SJCRH30 (cell line): ENCODE measurements around the gene SLC48A1. TPM values are rescaled to one million over a fixed set of nuclear protein-coding genes. Genes with fewer than 3 reads are reported as not detected.
A peak's percentile ranks its signal among the peaks of the same experiment; 100 is the strongest.

Source experiments
- DNase-seq, 2 experiments: peaks; one replicate each; pipeline ENCODE4 v3.0.0-alpha.2; 2015 to 2020
- H3K27ac ChIP-seq: fragments of 250-450 bp; sonication (Bioruptor Pico); 2 replicates; pipeline ENCODE4 v1.5.1; 2020; ENCODE audit warnings: mild to moderate bottlenecking, moderate library complexity
- H3K27me3 ChIP-seq: fragments of 250-450 bp; sonication (Bioruptor Pico); 2 replicates; pipeline ENCODE4 v1.5.1; 2020; ENCODE audit warnings: mild to moderate bottlenecking, moderate library complexity
- H3K36me3 ChIP-seq: fragments of 250-450 bp; sonication (Bioruptor Pico); 2 replicates; pipeline ENCODE4 v1.5.1; 2020; ENCODE audit warnings: mild to moderate bottlenecking, moderate library complexity
- H3K4me1 ChIP-seq: fragments of 250-450 bp; sonication (Bioruptor Pico); 2 replicates; pipeline ENCODE4 v1.5.1; 2020; ENCODE audit warnings: mild to moderate bottlenecking, moderate library complexity
- H3K4me3 ChIP-seq: fragments of 250-450 bp; sonication (Bioruptor Pico); 2 replicates; pipeline ENCODE4 v1.5.1; 2020; ENCODE audit warnings: mild to moderate bottlenecking, moderate library complexity
- H3K9me3 ChIP-seq: fragments of 250-450 bp; sonication (Bioruptor Pico); replicated peaks from 2 replicates; pipeline ENCODE4 v1.5.1; 2020; ENCODE audit warnings: mild to moderate bottlenecking, moderate library complexity
- total RNA-seq: library from RNA; depleted of rRNA; stranded (reverse); fragments of >200 nt; shearing (Covaris generic); gene quantifications from 2 replicates; pipeline ENCODE4 v1.2.3, GENCODE V29; 2014

The SLC48A1 gene
- total RNA-seq, 1 experiment from 2014 or later: 1.4 TPM

DNA sequence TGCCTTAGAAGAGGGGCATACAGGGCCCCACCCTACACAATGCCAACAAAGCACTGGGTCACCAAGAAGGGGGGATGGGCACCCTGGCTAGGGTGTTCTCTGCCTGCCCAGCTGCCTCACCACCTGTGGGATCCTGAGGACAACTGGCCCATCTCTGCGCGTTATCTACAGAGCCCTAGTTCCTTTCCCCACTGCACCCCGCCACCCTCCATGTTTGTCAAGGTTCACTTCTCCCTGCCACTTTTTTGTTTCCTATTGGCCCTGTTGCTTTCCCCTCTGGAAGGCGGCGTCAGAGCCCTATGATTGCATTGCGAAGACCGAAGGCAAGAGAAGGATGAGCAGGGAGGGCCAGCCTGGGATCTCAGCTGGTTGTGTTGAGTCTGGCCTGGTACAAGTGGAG lies 1.6 kb downstream of the SLC48A1 start:
- H3K27me3 ChIP-seq: no peaks in the 10 kb centered on the region
- H3K4me1 ChIP-seq: no peaks in the 10 kb centered on the region
- H3K36me3 ChIP-seq: no peaks in the 10 kb centered on the region
- no peak overlapping the region for H3K4me3 ChIP-seq
- no peaks in the 10 kb centered on the region for H3K9me3 ChIP-seq
- DNase-seq: no peak
- H3K27ac ChIP-seq: no peak overlapping the region

DNA sequence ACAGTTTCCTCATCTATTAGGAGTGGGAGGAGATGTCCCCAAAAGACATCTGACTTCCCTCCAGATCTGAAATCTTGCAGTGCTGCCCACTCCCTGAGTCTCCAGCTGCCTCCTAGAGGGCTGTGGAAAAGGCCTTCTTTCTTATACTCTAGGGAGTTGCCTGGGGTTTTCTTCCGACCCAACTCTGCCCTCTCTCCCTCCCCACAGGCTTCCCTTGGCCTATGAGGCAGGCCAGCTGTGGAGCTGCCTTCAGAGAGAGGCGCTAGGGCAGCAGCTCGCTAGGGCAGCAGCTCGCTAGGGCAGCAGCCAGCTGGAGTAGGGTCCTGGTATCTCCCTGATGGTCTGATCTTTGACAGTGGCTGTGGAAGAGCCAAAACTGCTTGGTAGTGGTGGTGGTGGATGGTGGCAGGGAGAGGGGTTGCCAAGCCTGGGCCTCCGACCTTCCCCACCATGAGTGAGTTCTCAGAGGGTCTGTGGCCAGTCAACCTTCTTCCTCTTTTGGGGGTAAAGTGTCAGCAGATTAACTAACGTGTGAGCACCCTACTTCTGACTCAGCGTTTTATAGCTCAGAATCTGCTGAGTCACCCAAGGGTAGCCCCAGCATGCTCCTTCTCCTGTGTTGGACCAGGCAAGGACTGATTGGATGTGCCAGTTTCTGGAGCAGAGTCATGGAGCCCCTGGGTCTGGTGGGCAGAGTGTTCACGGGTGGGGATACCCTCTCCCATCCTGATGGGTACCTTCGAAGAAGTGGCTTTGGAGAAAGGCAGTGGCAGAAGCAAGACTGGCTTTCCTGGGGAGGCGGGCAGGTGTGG lies 2.3 kb downstream of the SLC48A1 start:
- Histone ChIP-seq H3K27ac (no peak overlapping the region), H3K36me3 (no peaks in the 10 kb centered on the region), H3K4me1 (no peaks in the 10 kb centered on the region), H3K4me3 (no peak overlapping the region), H3K27me3 (no peaks in the 10 kb centered on the region), H3K9me3 (no peaks in the 10 kb centered on the region)
- peak in 1 of 2 experiments; percentile 51 for DNase-seq

DNA sequence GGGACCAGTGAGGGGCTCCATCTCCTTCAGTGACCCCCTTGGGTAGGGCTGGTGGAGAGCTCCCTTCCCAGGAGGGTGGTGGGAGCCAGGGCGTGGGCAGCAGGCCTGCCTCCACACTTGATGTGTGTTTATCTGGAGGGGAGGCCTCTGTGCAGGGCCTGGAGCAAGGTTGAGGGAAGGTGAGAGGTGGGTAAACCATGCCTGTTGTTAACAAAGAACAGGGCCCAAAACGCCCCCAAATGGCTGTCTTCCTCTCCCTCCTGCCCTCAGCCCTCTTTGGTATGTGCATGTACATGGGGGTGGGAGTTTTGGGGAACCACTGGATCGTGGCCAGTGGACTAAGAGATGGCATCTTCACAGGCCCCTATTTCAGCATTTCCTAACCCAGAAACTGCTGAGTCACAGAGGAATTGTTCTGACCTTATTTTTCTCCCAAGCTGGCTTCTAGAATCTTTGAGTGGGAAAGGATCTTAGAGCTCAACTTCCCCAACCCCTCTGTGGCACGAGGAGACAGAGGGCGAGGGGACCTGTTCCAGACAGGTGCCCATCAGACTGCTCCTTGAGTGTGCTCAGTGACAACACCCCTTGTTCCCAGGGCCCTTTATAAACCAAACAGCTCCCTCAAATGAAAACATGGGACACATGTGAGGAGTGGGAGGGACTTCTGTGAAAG lies 3.6 kb downstream of the SLC48A1 start:
- Histone ChIP-seq H3K4me1 (no peaks in the 10 kb centered on the region), H3K9me3 (no peaks in the 10 kb centered on the region), H3K27me3 (no peaks in the 10 kb centered on the region), H3K4me3 (no peak overlapping the region), H3K27ac (no peak overlapping the region), H3K36me3 (no peaks in the 10 kb centered on the region)
- DNase-seq: no peak

DNA sequence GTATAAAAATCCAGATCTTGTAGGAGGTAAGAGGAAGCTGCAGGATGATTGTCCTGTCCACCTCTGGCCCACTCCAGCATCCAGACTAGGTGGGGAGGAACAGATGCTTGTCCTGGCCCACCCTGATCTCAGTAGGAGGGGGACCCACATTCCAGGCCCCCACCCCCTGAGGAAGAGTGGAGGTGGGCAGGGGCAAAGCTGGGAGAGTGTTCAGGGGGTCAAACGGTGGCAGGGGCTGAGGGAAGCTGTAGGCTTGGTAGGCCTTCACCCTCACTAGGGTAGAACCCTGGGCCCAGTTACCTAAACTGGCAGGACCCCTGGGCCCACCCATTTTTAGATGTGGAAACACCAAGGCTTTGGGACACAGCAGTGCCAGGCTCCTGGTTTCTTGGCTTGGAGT lies 4.1 kb downstream of the SLC48A1 start:
- Histone ChIP-seq H3K27ac (no peak overlapping the region), H3K27me3 (no peaks in the 10 kb centered on the region), H3K4me3 (no peak overlapping the region), H3K4me1 (no peaks in the 10 kb centered on the region), H3K9me3 (no peaks in the 10 kb centered on the region), H3K36me3 (0 out of 2 replicates have a peak, but pooled peaks cover 2% of the 10 kb centered on the region)
- no peak for DNase-seq

DNA sequence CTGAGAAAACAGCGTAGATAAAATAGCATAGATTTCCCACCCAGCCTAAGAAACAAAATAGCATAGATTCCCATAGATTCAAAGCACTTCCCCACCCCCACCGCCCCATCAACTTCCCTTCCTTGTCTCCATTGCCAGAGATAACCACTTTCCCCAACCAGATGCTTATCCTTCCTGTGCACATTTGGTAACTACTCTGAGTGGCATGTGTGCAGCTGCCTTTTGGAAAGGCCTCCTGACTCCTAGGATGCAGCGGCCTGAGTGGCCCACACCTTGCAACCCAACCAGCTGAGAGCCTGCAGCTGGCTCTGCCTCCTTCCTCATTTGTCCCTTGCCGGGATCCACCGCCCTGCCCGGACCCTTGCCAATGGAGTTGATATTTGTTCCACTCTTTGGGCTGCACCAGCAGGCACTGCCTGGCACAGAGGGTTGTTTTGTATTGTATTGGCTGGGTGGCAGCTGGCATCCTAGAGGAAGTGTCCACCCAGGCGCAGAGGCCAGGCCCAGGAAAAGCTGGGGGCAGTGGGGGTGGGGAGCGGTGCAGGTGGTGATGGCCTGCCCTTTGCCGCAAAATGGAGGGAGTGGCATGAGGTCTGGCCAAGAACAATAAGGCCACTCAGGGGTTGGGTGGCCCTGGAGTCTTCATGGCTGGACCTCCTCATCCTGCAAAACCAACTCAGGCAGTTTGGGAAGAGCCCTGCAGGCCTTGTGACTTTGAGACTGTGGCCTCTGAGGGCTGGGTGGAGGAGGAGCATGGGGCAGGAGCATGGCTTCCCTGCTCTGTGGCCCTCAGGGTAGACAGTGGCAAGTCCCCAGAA lies 4.9 kb downstream of the SLC48A1 start:
- no peak for DNase-seq

DNA sequence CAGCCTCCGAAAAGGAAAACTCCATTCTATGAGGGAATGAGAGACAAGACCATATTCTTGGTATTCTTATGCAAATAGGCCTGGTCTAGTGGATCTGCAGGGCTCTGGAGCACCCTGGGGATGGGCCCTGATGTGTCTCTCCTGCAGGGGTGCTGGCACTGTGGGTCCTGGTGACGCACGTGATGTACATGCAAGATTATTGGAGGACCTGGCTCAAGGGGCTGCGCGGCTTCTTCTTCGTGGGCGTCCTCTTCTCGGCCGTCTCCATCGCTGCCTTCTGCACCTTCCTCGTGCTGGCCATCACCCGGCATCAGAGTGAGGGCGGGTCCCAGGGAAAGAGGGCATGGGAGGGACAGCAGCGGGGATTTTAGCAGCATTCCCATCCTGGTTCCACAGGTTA lies 5.8 kb downstream of the SLC48A1 start:
- H3K4me3 ChIP-seq: no peak overlapping the region
- H3K4me1 ChIP-seq: no peaks in the 10 kb centered on the region
- H3K27me3 ChIP-seq: no peaks in the 10 kb centered on the region
- peaks cover 12% of the 10 kb centered on the region for H3K36me3 ChIP-seq
- no peak for DNase-seq
- no peak overlapping the region for H3K27ac ChIP-seq
- no peaks in the 10 kb centered on the region for H3K9me3 ChIP-seq

More for the DNA sequence above, 4.9 kb downstream of the SLC48A1 start:
- Histone ChIP-seq H3K4me1 (no peaks in the 10 kb centered on the region), H3K27me3 (no peaks in the 10 kb centered on the region), H3K36me3 (peaks cover 7% of the 10 kb centered on the region; the same call in 1 of the 2 replicates), H3K27ac (no peak overlapping the region), H3K4me3 (no peak overlapping the region), H3K9me3 (no peaks in the 10 kb centered on the region)

DNA sequence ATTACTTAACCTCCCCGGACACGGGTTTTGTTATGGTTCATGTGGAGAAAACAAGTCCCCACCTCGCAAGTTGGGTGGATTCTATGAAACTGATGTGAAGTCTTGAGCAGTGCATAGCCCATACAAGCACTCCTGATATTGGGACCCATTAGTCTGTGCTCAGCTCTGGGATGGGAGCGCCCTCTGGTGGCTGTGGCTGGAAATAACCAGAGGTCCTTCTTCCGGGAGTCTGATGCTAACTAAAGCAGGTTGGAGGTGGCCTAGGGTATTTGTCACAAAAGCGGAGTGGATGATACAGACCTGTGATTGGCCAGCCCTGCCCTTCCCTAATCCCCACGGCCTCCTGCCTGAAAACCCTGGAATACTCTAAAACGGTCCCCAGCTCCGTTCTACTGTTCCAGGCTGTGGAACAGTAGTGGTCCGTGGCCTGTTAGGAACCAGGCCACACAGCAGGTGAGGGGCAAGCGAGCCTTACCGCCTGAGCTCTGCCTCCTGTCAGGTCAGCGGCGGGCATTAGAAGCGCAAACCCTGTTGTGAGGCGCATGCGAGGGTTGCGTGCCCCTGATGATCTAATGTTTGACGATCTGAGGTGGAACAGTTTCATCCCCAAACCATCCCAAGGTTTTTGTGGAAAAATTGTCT lies 6.4 kb downstream of the SLC48A1 start:
- Histone ChIP-seq H3K9me3 (no peaks in the 10 kb centered on the region), H3K27ac (no peak overlapping the region), H3K36me3 (peaks cover 17% of the 10 kb centered on the region), H3K4me1 (no peaks in the 10 kb centered on the region), H3K27me3 (no peaks in the 10 kb centered on the region), H3K4me3 (no peak overlapping the region)
- peak; percentile 85 to 97 for DNase-seq

DNA sequence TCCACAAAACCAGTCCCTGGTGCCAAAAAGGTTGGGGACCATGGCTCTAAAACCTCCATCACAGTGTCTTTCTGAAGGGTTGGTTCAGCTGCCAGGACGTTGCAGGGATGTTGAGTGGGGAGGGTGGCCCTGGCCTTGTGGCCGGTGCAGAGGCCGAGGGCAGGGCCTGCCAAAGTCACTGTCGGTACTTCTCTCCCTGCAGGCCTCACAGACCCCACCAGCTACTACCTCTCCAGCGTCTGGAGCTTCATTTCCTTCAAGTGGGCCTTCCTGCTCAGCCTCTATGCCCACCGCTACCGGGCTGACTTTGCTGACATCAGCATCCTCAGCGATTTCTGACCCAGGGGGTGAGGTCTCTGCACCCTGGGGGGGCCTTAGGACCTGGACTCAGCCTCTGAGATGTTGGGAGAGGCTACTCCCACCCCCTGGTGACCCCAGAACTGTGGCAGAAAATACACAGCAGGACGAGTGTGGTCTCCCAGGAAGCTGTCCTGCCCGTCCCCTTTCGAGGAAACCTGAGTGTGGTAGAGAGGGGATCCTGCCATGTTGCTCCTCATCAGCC lies 7.0 kb downstream of the SLC48A1 start:
- Histone ChIP-seq H3K9me3 (no peaks in the 10 kb centered on the region), H3K27me3 (no peaks in the 10 kb centered on the region), H3K4me3 (no peak overlapping the region), H3K4me1 (no peaks in the 10 kb centered on the region), H3K27ac (no peak overlapping the region), H3K36me3 (peaks cover 23% of the 10 kb centered on the region)
- DNase-seq: no peak

DNA sequence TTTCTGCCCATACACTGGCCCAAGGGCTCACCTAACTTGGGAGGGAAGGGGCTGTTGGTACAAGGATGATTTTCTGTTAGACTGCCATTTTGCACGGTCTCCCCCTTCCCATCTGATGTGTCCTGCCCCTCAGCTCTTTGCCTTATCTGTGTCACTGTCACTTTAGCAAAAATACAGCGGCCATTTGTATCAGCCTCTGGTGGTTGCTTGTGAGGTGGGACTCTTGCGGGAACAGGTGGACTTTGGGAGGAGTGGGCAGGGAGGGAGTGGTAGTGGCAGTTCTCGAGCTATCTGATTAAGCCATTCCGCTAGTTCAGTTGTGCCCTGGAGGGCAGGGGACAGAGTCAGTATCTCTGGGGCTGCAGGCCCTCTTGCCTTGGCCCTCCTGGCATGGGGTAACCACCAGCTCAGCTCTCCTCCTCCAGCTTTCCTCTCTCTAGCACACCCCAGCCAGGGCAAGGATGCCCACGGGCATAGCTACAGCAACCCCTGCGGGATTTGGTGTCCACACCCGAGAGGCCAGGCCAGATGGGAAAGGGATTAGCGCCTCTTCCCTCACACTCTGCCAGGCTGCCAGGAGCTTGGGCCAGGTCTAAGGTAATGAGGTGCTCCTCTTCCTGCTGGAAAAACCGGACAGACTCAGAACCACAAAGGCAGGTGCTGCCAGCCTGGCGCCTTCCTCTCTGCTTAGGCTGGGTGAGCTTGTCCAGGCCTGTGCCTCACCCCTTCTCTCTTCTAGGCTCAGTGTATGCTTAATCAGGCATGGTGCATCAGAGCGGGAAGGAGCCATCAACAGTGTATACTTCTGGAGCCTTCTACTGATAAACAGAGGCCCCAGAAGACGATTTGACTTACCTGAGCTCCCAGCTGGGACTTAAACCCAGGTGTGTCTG lies 8.7 kb downstream of the SLC48A1 start:
- Histone ChIP-seq H3K4me3 (no peak overlapping the region), H3K27ac (no peak overlapping the region), H3K36me3 (peaks cover 36% of the 10 kb centered on the region), H3K4me1 (no peaks in the 10 kb centered on the region), H3K9me3 (no peaks in the 10 kb centered on the region), H3K27me3 (no peaks in the 10 kb centered on the region)
- no peak for DNase-seq

DNA sequence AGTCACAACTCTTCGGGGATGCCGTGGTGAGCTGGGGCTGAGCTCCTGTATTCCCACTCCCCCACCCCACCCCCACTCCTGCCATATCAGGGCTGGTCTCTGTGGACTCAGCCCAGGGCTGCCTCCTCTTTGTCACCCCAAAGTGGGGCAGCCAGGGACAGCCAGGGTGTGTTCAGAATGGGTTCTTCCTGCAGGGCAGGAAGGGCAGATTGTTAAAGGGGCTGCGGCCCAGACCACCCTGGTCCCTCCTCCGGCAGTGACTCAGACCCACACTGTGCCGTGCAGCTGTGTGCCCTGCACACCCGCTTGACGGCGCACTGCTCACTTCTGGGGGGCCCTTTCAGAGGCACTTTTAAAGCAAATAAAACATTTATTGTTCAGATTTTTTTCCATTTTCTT lies 9.3 kb downstream of the SLC48A1 start:
- Histone ChIP-seq H3K27me3 (no peaks in the 10 kb centered on the region), H3K4me1 (no peaks in the 10 kb centered on the region), H3K36me3 (peaks cover 43% of the 10 kb centered on the region), H3K4me3 (no peak overlapping the region), H3K9me3 (no peaks in the 10 kb centered on the region), H3K27ac (no peak overlapping the region)
- no peak for DNase-seq

DNA sequence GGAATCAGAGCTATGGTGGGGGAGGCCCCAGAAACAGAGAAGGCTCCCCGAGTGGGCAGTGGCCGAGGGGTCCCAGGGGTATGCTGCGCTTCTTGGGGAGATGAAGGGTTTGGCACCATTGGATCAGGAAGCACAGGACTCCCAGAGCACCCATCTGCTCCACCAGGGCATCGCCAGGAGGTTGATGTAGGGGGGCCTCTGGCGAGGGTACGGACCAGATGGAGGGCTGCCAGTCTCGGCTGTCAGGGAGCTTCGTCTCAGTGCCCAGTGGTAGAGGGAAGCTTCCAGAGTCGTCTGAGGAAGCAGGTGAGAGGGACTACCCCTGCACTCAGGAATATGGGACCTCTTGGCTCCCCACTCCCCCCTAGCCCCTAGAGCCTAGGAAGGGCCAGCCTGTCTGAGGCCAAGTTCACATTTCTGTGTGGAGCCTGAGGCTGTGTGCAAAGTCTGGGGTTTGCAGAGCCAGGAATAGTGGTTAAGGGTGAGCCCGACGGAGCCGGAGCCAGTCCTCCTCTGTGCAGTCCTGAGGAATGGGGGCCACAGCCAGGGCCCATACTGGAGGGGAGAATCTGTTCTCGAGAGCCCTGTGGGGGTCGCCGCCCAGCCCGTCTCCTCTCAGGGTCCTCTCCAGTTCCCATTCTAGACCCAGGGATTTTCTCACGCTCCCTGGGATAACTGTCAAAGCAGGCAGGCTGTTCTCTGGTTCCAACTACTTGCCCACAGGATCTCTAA lies 10.2 kb downstream of the SLC48A1 start:
- no peak overlapping the region for H3K27ac ChIP-seq
- no peaks in the 10 kb centered on the region for H3K27me3 ChIP-seq
- H3K4me1 ChIP-seq: no peaks in the 10 kb centered on the region
- peaks cover 51% of the 10 kb centered on the region for H3K36me3 ChIP-seq
- DNase-seq: no peak
- H3K4me3 ChIP-seq: no peak overlapping the region
- H3K9me3 ChIP-seq: no peaks in the 10 kb centered on the region

DNA sequence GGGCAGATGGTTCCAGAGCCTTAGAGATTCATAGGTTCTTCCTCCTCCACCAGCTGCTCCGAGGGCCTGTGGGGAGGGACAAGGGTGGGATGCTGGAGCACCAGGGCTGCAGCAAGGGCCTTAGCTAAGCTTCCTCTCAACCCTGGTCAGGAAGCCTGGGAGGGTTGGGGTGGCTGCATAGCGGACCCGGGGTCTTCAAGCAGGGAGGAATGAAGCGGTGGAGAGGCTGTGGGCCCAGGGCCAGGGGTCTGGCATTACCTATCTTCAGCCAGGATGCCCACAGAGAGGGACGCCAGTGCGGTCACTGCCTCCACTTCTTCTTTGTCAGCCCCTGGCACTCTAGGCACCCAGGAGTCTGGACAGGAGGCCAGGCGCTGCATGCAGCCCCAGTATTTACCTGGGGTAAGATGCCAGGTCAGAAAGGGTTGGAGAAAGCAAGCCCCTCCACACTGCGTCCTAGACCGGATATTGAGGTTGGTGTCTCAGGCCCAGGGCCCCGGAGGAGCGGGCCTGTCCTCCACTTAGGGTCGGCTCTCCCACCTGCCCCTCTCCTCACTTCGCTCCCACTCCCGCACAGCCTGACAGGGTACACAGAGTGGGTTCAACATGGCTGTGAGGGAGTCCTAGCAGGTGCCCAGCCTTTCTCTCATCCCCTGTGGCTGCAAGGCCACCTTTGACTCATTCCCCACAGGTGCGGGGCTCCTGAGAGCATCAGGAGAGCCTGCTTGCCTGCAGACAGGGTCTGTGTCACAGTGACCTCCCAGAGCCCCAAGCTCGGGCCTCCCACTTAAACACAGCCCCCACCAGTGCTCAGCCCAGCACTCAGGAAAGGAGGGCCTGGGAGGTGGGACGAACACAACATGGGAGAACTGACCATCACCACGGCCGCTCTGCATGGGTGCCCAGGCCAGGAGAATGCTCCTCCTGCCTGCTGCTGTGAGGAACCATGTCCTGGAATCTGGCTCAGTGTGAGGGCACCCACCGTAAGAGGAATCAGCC lies 11.1 kb downstream of the SLC48A1 start:
- peaks cover 60% of the 10 kb centered on the region for H3K36me3 ChIP-seq

More for the DNA sequence above, 11.1 kb downstream of the SLC48A1 start:
- Histone ChIP-seq H3K4me3 (no peak overlapping the region), H3K4me1 (no peaks in the 10 kb centered on the region), H3K27me3 (no peaks in the 10 kb centered on the region), H3K27ac (no peak overlapping the region), H3K9me3 (no peaks in the 10 kb centered on the region)
- DNase-seq: no peak
